Glomerular visceral epithelial cell (primary cell): ENCODE data around the gene CNPY3.

Experiments used
- DNase-seq: peaks from one replicate; pipeline ENCODE4 v3.0.0-alpha.2; 2016; ENCODE audit errors: extremely low spot score

CNPY3 gene

GRCh38 chr6:42960243-42961019, 31.2 kb downstream of the CNPY3 start, which contains the start of gene GNMT:
GNMT (plus strand) TSS chr6:42960754; CDS start chr6:42960768, 14 bp downstream.
- DNase-seq, result peak; percentile 29

- DNase-seq, result no peak
Measured at GRCh38 chr6:42961020-42961470, 31.8 kb downstream of the CNPY3 start.

GRCh38 chr6:42962096-42962495, 32.8 kb downstream of the CNPY3 start:
- DNase-seq, result no peak

GRCh38 chr6:42962502-42963178, 33.4 kb downstream of the CNPY3 start:
- no peak for DNase-seq

GRCh38 chr6:42963179-42963854, 34.0 kb downstream of the CNPY3 start:
- DNase-seq, result no peak

GRCh38 chr6:42963855-42964605, 34.8 kb downstream of the CNPY3 start:
- peak; percentile 48 for DNase-seq

- DNase-seq, result no peak
Measured at GRCh38 chr6:42966571-42966970, 37.3 kb downstream of the CNPY3 start.

GRCh38 chr6:42967228-42967627, 37.9 kb downstream of the CNPY3 start:
- DNase-seq, result no peak

GRCh38 chr6:42968126-42968701, 38.9 kb downstream of the CNPY3 start:
- no peak for DNase-seq

- no peak for DNase-seq
Measured at GRCh38 chr6:42968783-42969182, 39.5 kb downstream of the CNPY3 start.

- no peak for DNase-seq
Measured at GRCh38 chr6:42969431-42969830, 40.2 kb downstream of the CNPY3 start.

GRCh38 chr6:42969934-42970333, 40.7 kb downstream of the CNPY3 start:
- no peak for DNase-seq

- no peak for DNase-seq
Measured at GRCh38 chr6:42970871-42971612, 41.8 kb downstream of the CNPY3 start.

- DNase-seq, result no peak
Measured at GRCh38 chr6:42971746-42972327, 42.6 kb downstream of the CNPY3 start.

GRCh38 chr6:42973926-42974325, 44.6 kb downstream of the CNPY3 start:
- DNase-seq, result no peak

GRCh38 chr6:42974919-42975505, 45.7 kb downstream of the CNPY3 start:
- no peak for DNase-seq

- DNase-seq, result peak; percentile 27
Measured at GRCh38 chr6:42978487-42978838, 49.2 kb downstream of the CNPY3 start.

- peak; percentile 88 for DNase-seq
Measured at GRCh38 chr6:42978839-42979522, 49.7 kb downstream of the CNPY3 start, which contains the start of gene PEX6. PEX6 (minus strand) TSS chr6:42979181; CDS start chr6:42979150, 31 bp downstream.

GRCh38 chr6:42979523-42980177, 50.4 kb downstream of the CNPY3 start:
- DNase-seq, result peak; percentile 30
